ENCODE data around the gene TMC7.
"Not testable (repeated sequence)": the region's sequence is repeated elsewhere in the genome, so short reads cannot be mapped to it uniquely, and the experiment has no call there.

Gene TMC7

GRCh38 chr16:18983565-18984434, at the start of gene TMC7:
Gene TMC7, plus strand, starts transcription at chr16:18983934. Its CDS starts 130 bp downstream, at chr16:18984064.
- no peak for DNase-seq (ENCODE audit: low read depth)

DNA sequence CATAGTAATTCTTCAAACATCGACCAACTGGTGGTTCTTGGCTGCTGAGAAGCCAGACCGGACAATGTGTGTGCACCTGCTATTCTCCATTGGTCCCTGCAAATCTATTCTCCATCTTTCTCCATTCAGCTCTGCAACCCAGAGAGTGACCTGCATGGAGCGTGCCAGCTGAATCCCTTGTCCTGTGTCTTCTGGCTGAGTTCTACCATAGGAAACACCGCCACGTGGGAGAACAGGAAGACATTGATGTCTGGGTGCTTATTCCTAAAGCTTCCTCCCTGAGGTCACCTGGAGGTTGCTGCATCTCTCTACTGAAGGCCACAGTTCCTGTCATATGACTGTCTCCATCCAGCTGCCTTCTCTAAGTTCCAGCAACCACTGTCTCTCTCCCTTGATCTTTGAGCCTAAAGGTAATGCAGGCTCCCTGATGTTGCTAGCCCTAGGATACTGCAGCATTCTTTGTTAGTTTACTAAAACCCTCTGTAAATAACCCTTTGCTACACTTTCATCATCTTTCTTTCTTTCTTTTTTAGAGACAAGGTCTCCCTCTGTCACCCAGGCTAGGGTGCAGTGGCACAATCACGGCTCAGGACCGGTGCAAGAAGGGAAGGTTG, 46.9 kb upstream of the TMC7 start:
- DNase-seq (ENCODE audit: low read depth) = no peak

GRCh38 chr16:18937390-18937789, 46.3 kb upstream of the TMC7 start:
- DNase-seq (ENCODE audit: low read depth) = no peak

- DNase-seq (ENCODE audit: low read depth) = no peak
These were observed 44.7 kb upstream of the TMC7 start for GRCh38 chr16:18938986-18939385.

- no peak for DNase-seq (ENCODE audit: low read depth)
These were observed 42.3 kb upstream of the TMC7 start for GRCh38 chr16:18941471-18941870.

DNA sequence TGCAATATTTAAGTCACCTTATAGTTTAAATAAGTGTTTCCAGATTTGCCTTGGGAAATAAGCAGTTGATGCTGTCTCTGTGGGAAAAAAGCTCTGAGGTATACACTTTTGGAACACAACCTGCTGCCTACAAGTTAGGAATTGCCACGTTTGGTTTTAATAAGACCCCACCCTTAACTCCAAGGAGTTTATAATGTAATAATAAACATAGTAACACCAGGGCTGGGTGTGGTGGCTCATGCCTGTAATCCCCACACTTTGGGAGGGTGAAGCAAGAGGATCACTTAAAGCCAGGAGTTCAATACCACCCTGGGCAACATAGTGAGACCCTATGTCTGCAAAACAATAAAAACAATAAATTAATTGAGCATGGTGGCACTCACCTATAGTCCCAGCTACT, 41.7 kb upstream of the TMC7 start:
- DNase-seq (ENCODE audit: low read depth) = no peak

- DNase-seq (ENCODE audit: low read depth) = no peak
These were observed 40.3 kb upstream of the TMC7 start for GRCh38 chr16:18943414-18943813.

DNA sequence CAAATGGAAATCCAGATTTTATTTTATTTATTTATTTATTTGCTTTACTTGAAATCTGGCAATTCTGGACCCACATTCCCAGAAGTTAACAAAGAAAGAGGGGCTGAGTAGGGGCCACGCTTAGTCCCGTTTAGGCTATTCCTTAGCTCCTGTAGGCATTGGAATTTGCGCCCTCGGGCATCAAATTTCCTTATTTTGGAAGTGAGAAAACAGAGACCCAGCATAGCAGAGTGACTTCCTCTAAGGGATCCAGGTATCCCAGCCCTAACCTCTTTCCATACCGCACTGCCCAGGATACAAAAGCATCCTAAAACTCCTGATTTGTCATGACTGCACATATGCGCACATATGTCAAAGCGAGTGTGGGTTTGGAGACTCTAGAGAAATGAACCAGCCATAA, 38.5 kb upstream of the TMC7 start:
- no peak for DNase-seq (ENCODE audit: low read depth)

DNA sequence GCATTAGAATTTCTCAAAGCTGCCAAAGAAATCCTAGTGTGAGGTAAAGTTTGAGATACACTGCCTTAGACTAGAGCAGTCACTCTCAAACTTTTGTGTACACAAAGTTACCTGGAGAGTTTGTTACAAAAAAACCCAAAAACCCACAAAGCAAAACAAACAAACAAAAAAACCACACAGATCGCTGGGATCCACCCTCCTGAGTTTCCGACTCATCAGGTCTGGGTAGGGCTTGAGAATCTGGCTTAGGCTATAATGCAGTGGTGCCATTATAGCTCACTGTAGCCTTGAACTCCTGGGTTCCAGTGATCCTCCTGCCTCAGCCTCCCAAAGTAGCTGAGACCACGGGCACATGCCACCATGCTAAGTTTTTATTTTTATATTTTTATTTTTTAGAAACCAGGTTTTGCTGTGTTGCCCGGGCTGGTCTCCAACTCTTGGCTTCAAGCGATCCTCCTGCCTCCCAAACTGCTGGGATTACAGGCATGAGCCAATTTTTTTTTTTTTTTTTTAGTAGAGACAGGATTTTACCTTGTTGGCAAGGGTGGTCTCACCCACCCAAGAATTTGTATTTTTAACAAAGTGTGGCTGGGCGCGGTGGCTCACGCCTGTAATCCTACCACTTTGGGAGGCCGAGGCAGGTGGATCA, 35.2 kb upstream of the TMC7 start:
- no peak for DNase-seq (ENCODE audit: low read depth)

DNA sequence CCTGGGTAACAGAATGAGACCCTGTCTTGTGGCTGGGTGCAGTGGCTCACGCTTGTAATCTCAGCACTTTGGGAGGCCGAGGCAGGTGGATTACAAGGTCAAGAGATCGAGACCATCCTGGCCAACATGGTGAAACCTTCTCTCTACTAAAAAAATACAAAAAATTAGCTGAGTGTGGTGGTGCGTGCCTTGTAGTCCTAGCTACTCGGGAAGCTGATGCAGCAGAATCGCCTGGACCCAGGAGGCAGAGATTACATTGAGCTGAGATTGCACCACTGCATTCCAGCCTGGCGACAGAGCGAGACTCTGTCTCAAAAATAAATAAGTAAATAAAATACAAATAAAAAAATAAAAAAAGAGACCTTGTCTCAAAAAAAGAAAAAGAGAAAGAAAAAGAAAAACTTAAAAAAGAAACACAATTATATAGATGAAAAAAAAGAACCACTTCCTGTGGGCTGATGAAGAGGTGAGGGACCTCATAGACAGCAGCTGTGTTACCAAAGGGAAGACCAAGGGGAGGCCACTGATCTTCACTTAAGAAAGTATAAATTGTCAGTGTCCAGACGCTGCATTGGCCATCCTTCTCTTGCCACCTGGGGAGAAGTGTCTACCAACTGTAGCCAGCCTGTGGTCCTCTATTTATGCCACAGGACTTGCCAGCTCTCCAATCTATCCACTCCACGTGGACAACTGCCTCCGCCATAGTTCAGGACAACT, 33.1 kb upstream of the TMC7 start:
- DNase-seq (ENCODE audit: low read depth) = no peak

GRCh38 chr16:18953547-18953946, 30.2 kb upstream of the TMC7 start:
- DNase-seq (ENCODE audit: low read depth) = no peak

GRCh38 chr16:18955874-18956580, 27.7 kb upstream of the TMC7 start:
- not testable (repeated sequence) for DNase-seq (ENCODE audit: low read depth)

- not testable (repeated sequence) for DNase-seq (ENCODE audit: low read depth)
These were observed 27.0 kb upstream of the TMC7 start for GRCh38 chr16:18956658-18957241.

- DNase-seq (ENCODE audit: low read depth) = no peak
These were observed 25.1 kb upstream of the TMC7 start for GRCh38 chr16:18958621-18959029.

DNA sequence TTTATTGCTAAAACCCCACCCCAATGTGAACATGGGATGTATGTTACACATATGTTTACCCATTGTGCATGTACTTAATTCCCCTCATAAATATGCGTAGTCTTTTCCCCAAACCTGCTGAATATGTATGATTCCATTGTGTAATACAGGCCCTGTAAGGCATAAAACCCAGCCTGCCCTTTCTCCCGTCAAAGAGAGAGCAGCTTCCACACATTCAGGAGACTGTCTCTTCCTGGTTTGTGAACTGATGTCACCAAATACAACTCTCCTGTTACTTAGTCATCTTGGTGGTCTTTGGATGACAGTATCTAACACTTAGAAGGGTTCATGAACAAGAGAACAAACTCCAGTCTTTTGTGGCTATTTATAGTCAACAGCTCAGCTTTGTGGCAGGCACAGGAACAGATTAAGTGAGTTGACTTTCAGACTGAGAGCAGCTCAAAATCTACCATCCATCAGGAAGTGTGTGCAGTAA, 24.7 kb upstream of the TMC7 start:
- no peak for DNase-seq (ENCODE audit: low read depth)

DNA sequence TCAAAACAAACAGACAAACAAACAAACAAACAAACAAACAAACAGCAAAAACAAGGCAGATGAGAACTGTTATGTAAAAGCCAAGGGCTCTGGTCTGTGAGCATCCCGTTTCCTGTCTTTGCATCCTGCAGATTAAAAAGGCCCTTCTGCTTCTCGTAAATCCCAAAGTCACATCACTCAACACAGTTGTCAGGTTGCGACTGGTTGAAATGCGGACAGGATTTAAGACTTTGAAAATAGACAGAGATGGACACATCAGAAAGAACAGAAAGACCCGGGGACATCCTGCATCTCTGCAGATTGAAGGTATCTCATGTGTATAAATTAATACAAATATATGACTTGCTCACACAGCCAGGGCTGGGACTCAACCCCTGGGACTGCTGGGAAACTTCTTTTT, 18.2 kb upstream of the TMC7 start:
- DNase-seq (ENCODE audit: low read depth) = no peak

DNA sequence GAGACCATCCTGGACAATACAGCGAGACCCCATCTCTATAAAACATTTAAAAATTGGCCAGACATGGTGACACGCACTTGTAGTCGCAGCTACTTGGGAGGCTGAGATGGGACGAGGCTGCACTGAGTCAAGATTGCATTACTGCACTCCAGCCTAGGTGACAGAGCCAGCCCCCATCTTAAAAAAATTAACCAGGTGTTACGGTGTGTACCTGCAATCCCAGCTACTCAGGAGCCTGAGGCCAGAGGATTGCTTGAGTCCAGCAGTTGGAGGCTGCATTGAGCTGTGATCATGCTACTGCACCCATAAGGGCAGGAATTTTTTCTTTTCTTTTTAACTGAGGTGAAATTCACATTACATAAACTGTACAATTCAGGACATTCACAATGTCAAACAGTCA, 16.9 kb upstream of the TMC7 start:
- DNase-seq (ENCODE audit: low read depth) = no peak

- DNase-seq (ENCODE audit: low read depth) = peak; percentile 68
These were observed 14.5 kb upstream of the TMC7 start for GRCh38 chr16:18969050-18969854.

GRCh38 chr16:18969855-18970240, 13.9 kb upstream of the TMC7 start:
- no peak for DNase-seq (ENCODE audit: low read depth)

DNA sequence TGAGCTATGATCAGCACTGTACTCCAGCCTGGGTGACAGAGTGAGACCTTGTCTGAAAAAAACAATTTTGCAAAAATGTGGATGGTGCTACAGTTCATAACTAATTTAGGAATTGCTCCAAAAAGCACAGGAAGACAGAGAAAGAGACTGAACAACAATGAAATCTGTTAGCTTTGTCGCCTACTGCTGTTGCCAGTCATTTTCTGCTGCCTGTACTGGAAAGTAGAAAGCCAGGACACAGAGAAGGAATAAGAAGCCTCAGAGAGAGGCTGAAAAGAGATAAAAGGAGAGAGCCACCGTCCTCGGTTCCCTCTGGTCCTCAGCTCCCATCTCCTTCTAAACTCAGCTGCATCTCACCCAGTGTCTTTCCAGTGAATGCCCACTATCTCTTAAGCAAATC, 8.6 kb upstream of the TMC7 start:
- no peak for DNase-seq (ENCODE audit: low read depth)

Measured in stimulated activated CD8-positive, alpha-beta memory T cell treated with anti-CD3 and anti-CD28 coated beads, Interleukin-15, amount 100 ng/mL, for 1 hour (primary cell).